ENCODE measurements around the gene PARP1.

The PARP1 gene

GRCh38 chr1:226332947-226333346 lies 74.9 kb downstream of the PARP1 start:
- Histone ChIP-seq H3K36me3 (ENCODE audit: control insufficient read depth in 4 of 4, insufficient read depth in 4 of 4, low read length in 3 of 4) (no peaks in the 10 kb centered on the region), H3K27ac (ENCODE audit: insufficient read depth in 1 of 2, low read depth in 1 of 2, low read length in 2 of 2, poor library complexity in 1 of 2, severe bottlenecking in 2 of 2) (no peak overlapping the region), H3K9me3 (ENCODE audit: control extremely low read depth in 1 of 5, control insufficient read depth in 4 of 5, insufficient read depth in 2 of 5, low read depth in 1 of 5, low read length in 4 of 5) (no peaks in the 10 kb centered on the region), H3K4me1 (ENCODE audit: control extremely low read depth in 1 of 4, control insufficient read depth in 4 of 4, insufficient read depth in 4 of 4, low read length in 3 of 4) (peaks cover under 1 to 13% (median 6%) of the 10 kb centered on the region in 4 experiments), H3K4me3 (ENCODE audit: control insufficient read depth in 1 of 7, extremely low read depth in 1 of 7, insufficient read depth in 4 of 7, low read depth in 2 of 7, low read length in 6 of 7) (peak overlapping the region in 3 of 7 experiments; percentile 6 to 63 (median 20)), H3K27me3 (replicated peaks in 2 of 5; ENCODE audit: control insufficient read depth in 4 of 5, insufficient read depth in 5 of 5, low read length in 4 of 5) (no peaks in the 10 kb centered on the region)
- no CpG with 5 or more reads among the region's 2 CpGs for WGBS (ENCODE audit: insufficient coverage)
- POLR2A ChIA-PET, result interaction anchor here (0.6 kb wide), 1 partner anchor 156 kb away, joined by 3 read pairs; no protein-coding TSS in a partner anchor
- peak in 2 of 3 donors; percentile 32 to 59 for DNase-seq
- CTCF ChIA-PET, result interaction anchor here (0.7 to 3.9 kb wide), 16 partner anchors 9 to 237 kb away, joined by 3 to 32 read pairs (median 8); partner anchors contain the start of gene LIN9

GRCh38 chr1:226329237-226329636 lies 78.7 kb downstream of the PARP1 start:
- CTCF ChIA-PET, result interaction anchor here (1.2 kb wide), 1 partner anchor 203 kb away, joined by 3 read pairs; no protein-coding TSS in a partner anchor
- Histone ChIP-seq H3K4me1 (ENCODE audit: control extremely low read depth in 1 of 4, control insufficient read depth in 4 of 4, insufficient read depth in 4 of 4, low read length in 3 of 4) (peaks cover 3 to 38% (median 9%) of the 10 kb centered on the region in 4 experiments), H3K27me3 (replicated peaks in 2 of 5; ENCODE audit: control insufficient read depth in 4 of 5, insufficient read depth in 5 of 5, low read length in 4 of 5) (no peaks in the 10 kb centered on the region), H3K9me3 (ENCODE audit: control extremely low read depth in 1 of 5, control insufficient read depth in 4 of 5, insufficient read depth in 2 of 5, low read depth in 1 of 5, low read length in 4 of 5) (no peaks in the 10 kb centered on the region), H3K4me3 (ENCODE audit: control insufficient read depth in 1 of 7, extremely low read depth in 1 of 7, insufficient read depth in 4 of 7, low read depth in 2 of 7, low read length in 6 of 7) (no peak overlapping the region), H3K27ac (ENCODE audit: insufficient read depth in 1 of 2, low read depth in 1 of 2, low read length in 2 of 2, poor library complexity in 1 of 2, severe bottlenecking in 2 of 2) (no peak overlapping the region), H3K36me3 (ENCODE audit: control insufficient read depth in 4 of 4, insufficient read depth in 4 of 4, low read length in 3 of 4) (no peaks in the 10 kb centered on the region)
- DNase-seq, result no peak
- WGBS (ENCODE audit: insufficient coverage), result 100% methylated on average over 2 of the region's 3 CpGs
- POLR2A ChIA-PET, result no interaction called here

DNA sequence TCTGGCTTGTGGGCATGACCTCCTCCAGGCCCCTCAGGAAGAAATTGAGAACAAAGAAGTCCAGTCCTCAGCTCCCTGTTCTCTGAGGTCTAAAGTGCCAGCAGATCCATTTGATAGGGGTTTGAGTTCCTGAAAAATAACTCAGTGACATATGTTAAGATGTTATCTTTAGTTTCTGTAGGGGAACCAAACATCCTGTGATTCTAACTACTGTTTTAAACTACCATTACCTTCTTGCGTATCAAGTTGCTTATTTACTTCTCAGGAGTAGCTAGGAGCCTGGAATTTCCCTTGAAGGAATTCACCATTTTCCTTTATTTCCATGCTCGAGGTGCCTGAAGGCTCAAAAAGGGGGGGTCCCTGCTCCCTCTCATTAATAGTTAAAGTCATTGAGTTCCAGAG lies 80.1 kb downstream of the PARP1 start:
- Histone ChIP-seq H3K9me3 (ENCODE audit: control extremely low read depth in 1 of 5, control insufficient read depth in 4 of 5, insufficient read depth in 2 of 5, low read depth in 1 of 5, low read length in 4 of 5) (no peaks in the 10 kb centered on the region), H3K4me3 (ENCODE audit: control insufficient read depth in 1 of 7, extremely low read depth in 1 of 7, insufficient read depth in 4 of 7, low read depth in 2 of 7, low read length in 6 of 7) (peak overlapping the region in 1 of 7 experiments; percentile 5), H3K4me1 (ENCODE audit: control extremely low read depth in 1 of 4, control insufficient read depth in 4 of 4, insufficient read depth in 4 of 4, low read length in 3 of 4) (peaks cover under 1 to 29% (median 9%) of the 10 kb centered on the region in 4 experiments), H3K36me3 (ENCODE audit: control insufficient read depth in 4 of 4, insufficient read depth in 4 of 4, low read length in 3 of 4) (no peaks in the 10 kb centered on the region), H3K27me3 (replicated peaks in 2 of 5; ENCODE audit: control insufficient read depth in 4 of 5, insufficient read depth in 5 of 5, low read length in 4 of 5) (no peaks in the 10 kb centered on the region), H3K27ac (ENCODE audit: insufficient read depth in 1 of 2, low read depth in 1 of 2, low read length in 2 of 2, poor library complexity in 1 of 2, severe bottlenecking in 2 of 2) (peak overlapping the region; percentile 40 to 52)
- CTCF ChIA-PET, result interaction anchor here (0.9 to 2.8 kb wide), 4 partner anchors 9 to 26 kb away, joined by 3 to 21 read pairs (median 5); partner anchors contain the start of gene LIN9
- DNase-seq, result peak; percentile 31 to 67 (median 51)
- WGBS (ENCODE audit: insufficient coverage), result 7% methylated on average over 2 of the region's 2 CpGs
- POLR2A ChIA-PET, result no interaction called here

- H3K27ac ChIP-seq (ENCODE audit: insufficient read depth in 1 of 2, low read depth in 1 of 2, low read length in 2 of 2, poor library complexity in 1 of 2, severe bottlenecking in 2 of 2), result no peak overlapping the region
- CTCF ChIA-PET, result interaction anchor here (0.6 to 2.3 kb wide), 6 partner anchors 8 to 128 kb away, joined by 3 to 7 read pairs (median 4); no protein-coding TSS in a partner anchor
- WGBS (ENCODE audit: insufficient coverage), result 55% methylated on average over 1 of the region's 1 CpG
- no peak for DNase-seq
- no peaks in the 10 kb centered on the region for H3K27me3 ChIP-seq (replicated peaks in 2 of 5; ENCODE audit: control insufficient read depth in 4 of 5, insufficient read depth in 5 of 5, low read length in 4 of 5)
- no peak overlapping the region for H3K4me3 ChIP-seq (ENCODE audit: control insufficient read depth in 1 of 7, extremely low read depth in 1 of 7, insufficient read depth in 4 of 7, low read depth in 2 of 7, low read length in 6 of 7)
- no peaks in the 10 kb centered on the region for H3K36me3 ChIP-seq (ENCODE audit: control insufficient read depth in 4 of 4, insufficient read depth in 4 of 4, low read length in 3 of 4)
- POLR2A ChIA-PET, result no interaction called here
- H3K9me3 ChIP-seq (ENCODE audit: control extremely low read depth in 1 of 5, control insufficient read depth in 4 of 5, insufficient read depth in 2 of 5, low read depth in 1 of 5, low read length in 4 of 5), result no peaks in the 10 kb centered on the region
- peaks cover 0 to 28% (median 9%) of the 10 kb centered on the region in 4 experiments for H3K4me1 ChIP-seq (ENCODE audit: control extremely low read depth in 1 of 4, control insufficient read depth in 4 of 4, insufficient read depth in 4 of 4, low read length in 3 of 4)
These were observed 82.7 kb downstream of the PARP1 start for GRCh38 chr1:226325178-226325577.

DNA sequence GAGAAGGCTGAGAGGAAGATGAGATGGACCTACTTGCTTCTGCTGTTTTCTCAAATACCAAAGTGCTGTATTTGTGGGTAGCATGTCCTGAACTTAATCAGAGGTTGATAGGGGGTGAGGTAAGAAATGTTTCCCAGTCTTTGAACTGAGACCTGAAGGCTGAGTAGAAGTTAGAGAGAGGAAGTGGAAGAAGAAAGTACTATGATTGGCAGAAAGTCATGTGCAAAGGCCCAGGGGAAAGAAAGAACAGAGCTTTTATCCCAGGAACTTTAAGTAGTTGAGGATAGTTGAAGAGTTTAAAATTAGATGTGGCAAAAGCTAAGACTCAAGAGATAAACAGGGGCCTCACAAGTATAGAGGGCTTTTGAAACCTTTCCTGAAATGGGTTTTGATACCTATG lies 83.4 kb downstream of the PARP1 start:
- Histone ChIP-seq H3K4me3 (ENCODE audit: control insufficient read depth in 1 of 7, extremely low read depth in 1 of 7, insufficient read depth in 4 of 7, low read depth in 2 of 7, low read length in 6 of 7) (no peak overlapping the region), H3K9me3 (ENCODE audit: control extremely low read depth in 1 of 5, control insufficient read depth in 4 of 5, insufficient read depth in 2 of 5, low read depth in 1 of 5, low read length in 4 of 5) (no peaks in the 10 kb centered on the region), H3K36me3 (ENCODE audit: control insufficient read depth in 4 of 4, insufficient read depth in 4 of 4, low read length in 3 of 4) (no peaks in the 10 kb centered on the region), H3K27ac (ENCODE audit: insufficient read depth in 1 of 2, low read depth in 1 of 2, low read length in 2 of 2, poor library complexity in 1 of 2, severe bottlenecking in 2 of 2) (no peak overlapping the region), H3K27me3 (replicated peaks in 2 of 5; ENCODE audit: control insufficient read depth in 4 of 5, insufficient read depth in 5 of 5, low read length in 4 of 5) (no peaks in the 10 kb centered on the region), H3K4me1 (ENCODE audit: control extremely low read depth in 1 of 4, control insufficient read depth in 4 of 4, insufficient read depth in 4 of 4, low read length in 3 of 4) (peaks cover 0 to 28% (median 9%) of the 10 kb centered on the region in 4 experiments)
- no peak for DNase-seq
- ChIA-PET POLR2A (interaction anchor here (0.6 kb wide), 1 partner anchor 61 kb away, joined by 3 read pairs; no protein-coding TSS in a partner anchor), CTCF (interaction anchor here (1.2 to 2.3 kb wide), 4 partner anchors 9 to 122 kb away, joined by 3 to 7 read pairs (median 4); no protein-coding TSS in a partner anchor)

DNA sequence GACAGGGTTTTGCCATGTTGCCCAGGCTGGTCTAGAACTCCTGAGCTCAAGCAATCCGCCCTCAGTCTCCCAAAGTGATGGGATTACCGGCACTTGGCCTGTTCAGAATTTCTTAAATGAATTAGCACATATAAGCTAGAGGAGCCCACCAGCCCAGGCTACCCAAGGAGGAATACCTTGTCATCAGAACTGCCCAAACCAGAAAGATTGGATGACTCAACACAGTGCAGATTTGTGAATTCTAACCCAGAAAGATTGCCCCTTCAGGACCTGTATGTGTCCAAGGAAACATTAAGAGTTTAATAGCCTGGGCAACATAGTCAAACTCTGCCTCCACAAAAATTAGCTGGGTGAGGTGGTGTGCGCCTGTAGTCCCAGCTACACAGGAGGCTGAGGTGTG lies 84.9 kb downstream of the PARP1 start:
- CTCF ChIA-PET, result interaction anchor here (1.8 to 2.3 kb wide), 2 partner anchors 10 to 14 kb away, joined by 6 to 7 read pairs; partner anchors contain the start of gene LIN9
- no peak for DNase-seq
- Histone ChIP-seq H3K27me3 (replicated peaks in 2 of 5; ENCODE audit: control insufficient read depth in 4 of 5, insufficient read depth in 5 of 5, low read length in 4 of 5) (no peaks in the 10 kb centered on the region), H3K27ac (ENCODE audit: insufficient read depth in 1 of 2, low read depth in 1 of 2, low read length in 2 of 2, poor library complexity in 1 of 2, severe bottlenecking in 2 of 2) (no peak overlapping the region), H3K36me3 (ENCODE audit: control insufficient read depth in 4 of 4, insufficient read depth in 4 of 4, low read length in 3 of 4) (no peaks in the 10 kb centered on the region), H3K4me1 (ENCODE audit: control extremely low read depth in 1 of 4, control insufficient read depth in 4 of 4, insufficient read depth in 4 of 4, low read length in 3 of 4) (peaks cover 0 to 25% (median 7%) of the 10 kb centered on the region in 4 experiments), H3K4me3 (ENCODE audit: control insufficient read depth in 1 of 7, extremely low read depth in 1 of 7, insufficient read depth in 4 of 7, low read depth in 2 of 7, low read length in 6 of 7) (no peak overlapping the region), H3K9me3 (ENCODE audit: control extremely low read depth in 1 of 5, control insufficient read depth in 4 of 5, insufficient read depth in 2 of 5, low read depth in 1 of 5, low read length in 4 of 5) (no peaks in the 10 kb centered on the region)
- WGBS (ENCODE audit: insufficient coverage), result 100% methylated on average over 3 of the region's 3 CpGs
- POLR2A ChIA-PET, result no interaction called here

DNA sequence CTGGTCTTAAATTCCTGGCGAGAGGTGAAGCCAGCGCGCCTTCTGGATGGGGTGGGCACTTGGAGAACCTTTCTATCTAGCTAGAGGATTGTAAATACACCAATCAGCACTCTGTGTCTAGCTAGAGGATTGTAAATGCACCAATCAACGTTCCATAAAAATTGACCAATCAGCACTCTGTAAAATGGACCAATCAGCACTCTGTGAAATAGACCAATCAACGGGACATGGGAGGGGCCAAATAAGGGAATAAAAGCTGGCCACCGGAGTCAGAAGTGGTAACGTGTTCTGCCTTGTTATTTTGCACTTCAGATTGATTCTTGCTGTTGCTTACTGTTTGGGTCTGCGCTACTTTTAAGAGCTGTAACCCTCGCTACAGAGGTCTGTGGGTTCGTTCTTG lies 87.0 kb downstream of the PARP1 start:
- Histone ChIP-seq H3K4me1 (ENCODE audit: control extremely low read depth in 1 of 4, control insufficient read depth in 4 of 4, insufficient read depth in 4 of 4, low read length in 3 of 4) (peaks cover 0 to 8% (median 0%) of the 10 kb centered on the region in 4 experiments), H3K27me3 (replicated peaks in 2 of 5; ENCODE audit: control insufficient read depth in 4 of 5, insufficient read depth in 5 of 5, low read length in 4 of 5) (no peaks in the 10 kb centered on the region), H3K4me3 (ENCODE audit: control insufficient read depth in 1 of 7, extremely low read depth in 1 of 7, insufficient read depth in 4 of 7, low read depth in 2 of 7, low read length in 6 of 7) (no peak overlapping the region), H3K27ac (ENCODE audit: insufficient read depth in 1 of 2, low read depth in 1 of 2, low read length in 2 of 2, poor library complexity in 1 of 2, severe bottlenecking in 2 of 2) (no peak overlapping the region), H3K36me3 (ENCODE audit: control insufficient read depth in 4 of 4, insufficient read depth in 4 of 4, low read length in 3 of 4) (no peaks in the 10 kb centered on the region), H3K9me3 (ENCODE audit: control extremely low read depth in 1 of 5, control insufficient read depth in 4 of 5, insufficient read depth in 2 of 5, low read depth in 1 of 5, low read length in 4 of 5) (no peaks in the 10 kb centered on the region)
- DNase-seq, result no peak
- POLR2A ChIA-PET, result no interaction called here
- CTCF ChIA-PET, result no interaction called here
- 100% methylated on average over 10 of the region's 10 CpGs for WGBS (ENCODE audit: insufficient coverage)
